OCI-M2 (cell line): ENCODE data around the gene NAIP.
"Not testable (repeated sequence)": the region's sequence is repeated elsewhere in the genome, so short reads cannot be mapped to it uniquely, and the experiment has no call there.

ENCODE experiments used
- DNase-seq: peaks from one replicate; lab custom pipeline; 2025; ENCODE audit not compliant: unreplicated experiment; lab: John Stamatoyannopoulos, UW

Gene NAIP

GRCh38 chr5:70931709-70932368 is 93.3 kb downstream of the NAIP start:
- DNase-seq: not testable (repeated sequence)

- DNase-seq: not testable (repeated sequence)
These were observed 100.0 kb downstream of the NAIP start for GRCh38 chr5:70925211-70925562.
